ENCODE results near the gene UBE2O.

UBE2O gene

GRCh38 chr17:76345377-76345974, 107.5 kb downstream of the UBE2O start:
- H3K4me1 ChIP-seq (ENCODE audit: control insufficient read depth, insufficient read depth, low read length), result no peaks in the 10 kb centered on the region
- peak overlapping the region; percentile 41; the same call in 1 of the 2 replicates for H3K27ac ChIP-seq (ENCODE audit: extremely low read depth, low read depth, low read length)
- CTCF ChIA-PET, result interaction anchor here (1.1 kb wide), 1 partner anchor 66 kb away, joined by 3 read pairs; no protein-coding TSS in a partner anchor
- peaks cover 64 to 70% of the 10 kb centered on the region in 2 experiments for H3K36me3 ChIP-seq (ENCODE audit: control insufficient read depth in 2 of 2, insufficient read depth in 1 of 2, low read length in 2 of 2)
- POLR2A ChIA-PET, result interaction anchor here (0.6 kb wide), 1 partner anchor 8 kb away, joined by 3 read pairs; no protein-coding TSS in a partner anchor
- no peak for TF ChIP-seq ZNF624 (tag by site-specific recombination; IDR thresholded peaks at IDR 0.05)
- TF ChIP-seq ZNF266 (tag by site-specific recombination; IDR thresholded peaks at IDR 0.05; ENCODE audit: low read depth), result no peak
- TF ChIP-seq ZBTB17 (tag by site-specific recombination; IDR thresholded peaks at IDR 0.05), result peak; percentile 81
- no peak for TF ChIP-seq ZIC2 (tag by site-specific recombination; IDR thresholded peaks at IDR 0.05)
- no peak for TF ChIP-seq ZNF248 (tag by site-specific recombination; IDR thresholded peaks at IDR 0.05)
- TF ChIP-seq ZBTB11 (tag by site-specific recombination; conservative IDR thresholded peaks at IDR 0.05; ENCODE audit: low read depth), result no peak
- no peak for TF ChIP-seq ZFP69B (tag by site-specific recombination; IDR thresholded peaks at IDR 0.05)
- no peak for TF ChIP-seq ZNF571 (tag by site-specific recombination; IDR thresholded peaks at IDR 0.05)
- TF ChIP-seq ZNF174 (tag by site-specific recombination; IDR thresholded peaks at IDR 0.05), result no peak
- TF ChIP-seq ZNF664 (tag by site-specific recombination; IDR thresholded peaks at IDR 0.05), result peak; percentile 43; the same call in 1 of the 2 replicates
- TF ChIP-seq ZNF560 (tag by site-specific recombination; IDR thresholded peaks at IDR 0.05; ENCODE audit: borderline replicate concordance), result no peak
- TF ChIP-seq ZNF2 (tag by site-specific recombination; IDR thresholded peaks at IDR 0.05), result no peak
- no peak for TF ChIP-seq ZNF311 (tag by site-specific recombination; IDR thresholded peaks at IDR 0.05; ENCODE audit: borderline replicate concordance)
- no peak for TF ChIP-seq ZNF184 (tag by site-specific recombination; IDR thresholded peaks at IDR 0.05)
- no peak for TF ChIP-seq BCL11B (tag by site-specific recombination; IDR thresholded peaks at IDR 0.05; ENCODE audit: low read depth)
- no peak for TF ChIP-seq RBAK (tag by site-specific recombination; IDR thresholded peaks at IDR 0.05)
- TF ChIP-seq ZNF529 (tag by site-specific recombination; IDR thresholded peaks at IDR 0.05; ENCODE audit: insufficient replicate concordance), result no peak
- TF ChIP-seq ZNF792 (tag by site-specific recombination; IDR thresholded peaks at IDR 0.05), result no peak
- H3K9me3 ChIP-seq (ENCODE audit: control insufficient read depth, insufficient read depth, low read depth, low read length), result no peaks in the 10 kb centered on the region
- H3K4me3 ChIP-seq (ENCODE audit: low read depth, low read length), result no peak overlapping the region

GRCh38 chr17:76343106-76343505, 109.8 kb downstream of the UBE2O start:
- ChIA-PET CTCF (interaction anchor here (0.8 kb wide), 1 partner anchor 11 kb away, joined by 3 read pairs; the partner anchor contains the start of gene PRPSAP1), POLR2A (interaction anchor here (0.8 kb wide), 1 partner anchor 10 kb away, joined by 4 read pairs; the partner anchor contains the start of gene PRPSAP1)
- H3K4me3 ChIP-seq (ENCODE audit: low read depth, low read length), result no peak overlapping the region
- no peaks in the 10 kb centered on the region for H3K9me3 ChIP-seq (ENCODE audit: control insufficient read depth, insufficient read depth, low read depth, low read length)
- TF ChIP-seq ZNF140 (tag by site-specific recombination; IDR thresholded peaks at IDR 0.05) (no peak), ZNF571 (tag by site-specific recombination; IDR thresholded peaks at IDR 0.05) (no peak), SP7 (tag by site-specific recombination; IDR thresholded peaks at IDR 0.05) (no peak), ZNF274 (IDR thresholded peaks at IDR 0.05; ENCODE audit: low read length) (no peak), ZNF274 (tag by site-specific recombination; IDR thresholded peaks at IDR 0.05; ENCODE audit: borderline replicate concordance) (no peak), ZIC2 (tag by site-specific recombination; IDR thresholded peaks at IDR 0.05) (no peak), ZNF266 (tag by site-specific recombination; IDR thresholded peaks at IDR 0.05; ENCODE audit: low read depth) (no peak), ZNF114 (tag by site-specific recombination; IDR thresholded peaks at IDR 0.05) (no peak), YY1 (tag by site-specific recombination; IDR thresholded peaks at IDR 0.05) (no peak), OSR2 (tag by site-specific recombination; IDR thresholded peaks at IDR 0.05) (no peak), HOXA7 (CRISPR knock-in tag; IDR thresholded peaks at IDR 0.05; ENCODE audit: borderline replicate concordance) (no peak), ZNF341 (tag by site-specific recombination; IDR thresholded peaks at IDR 0.05; ENCODE audit: low read depth) (no peak), PRDM6 (tag by site-specific recombination; IDR thresholded peaks at IDR 0.05) (no peak), ZNF677 (tag by site-specific recombination; IDR thresholded peaks at IDR 0.05) (no peak), ZNF843 (tag by site-specific recombination; IDR thresholded peaks at IDR 0.05) (no peak), SCRT1 (tag by site-specific recombination; IDR thresholded peaks at IDR 0.05; ENCODE audit: borderline replicate concordance) (no peak), ZNF701 (tag by site-specific recombination; IDR thresholded peaks at IDR 0.05) (no peak)
- no peak overlapping the region for H3K27ac ChIP-seq (ENCODE audit: extremely low read depth, low read depth, low read length)
- peaks cover 55 to 63% of the 10 kb centered on the region in 2 experiments for H3K36me3 ChIP-seq (ENCODE audit: control insufficient read depth in 2 of 2, insufficient read depth in 1 of 2, low read length in 2 of 2)
- H3K4me1 ChIP-seq (ENCODE audit: control insufficient read depth, insufficient read depth, low read length), result no peaks in the 10 kb centered on the region
